Activated CD4-positive, alpha-beta T cell treated with anti-CD3 and anti-CD28 coated beads for 24 hours (primary cell): ENCODE data around the gene SAMD5.

Source experiments
- DNase-seq, 2 donors: peaks; one replicate each; pipeline ENCODE4 v3.0.0-alpha.2; 2020; ENCODE audit warnings: low read depth in 2 of 2

SAMD5 gene

GRCh38 chr6:147508042-147508865 is at the start of gene SAMD5:
TSS of gene SAMD5 (plus strand) at chr6:147508690. CDS start at chr6:147508929, 239 bp downstream.
- no peak for DNase-seq

DNA sequence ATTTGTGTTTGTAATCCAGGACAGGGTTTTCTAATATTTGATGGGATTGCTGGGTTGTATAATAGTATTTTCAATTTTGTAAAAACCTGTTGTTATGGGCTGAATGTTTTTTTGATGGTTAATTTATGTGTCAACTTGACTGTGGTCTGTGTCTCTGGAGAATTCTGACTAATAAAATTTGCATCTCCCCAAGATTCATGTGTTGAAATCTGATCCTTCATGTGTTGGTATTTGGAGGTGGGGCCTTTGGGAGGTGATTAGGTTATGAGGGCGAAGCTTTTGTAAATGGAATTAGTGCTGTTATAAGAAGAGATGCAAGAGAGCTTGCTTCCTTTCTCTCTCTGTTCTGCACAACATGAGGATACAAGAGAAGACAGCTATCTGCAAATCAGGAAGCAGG is 48.7 kb upstream of the SAMD5 start:
- DNase-seq = no peak

GRCh38 chr6:147463651-147464050 is 44.8 kb upstream of the SAMD5 start:
- DNase-seq = no peak

GRCh38 chr6:147467428-147467827 is 41.1 kb upstream of the SAMD5 start:
- no peak for DNase-seq

DNA sequence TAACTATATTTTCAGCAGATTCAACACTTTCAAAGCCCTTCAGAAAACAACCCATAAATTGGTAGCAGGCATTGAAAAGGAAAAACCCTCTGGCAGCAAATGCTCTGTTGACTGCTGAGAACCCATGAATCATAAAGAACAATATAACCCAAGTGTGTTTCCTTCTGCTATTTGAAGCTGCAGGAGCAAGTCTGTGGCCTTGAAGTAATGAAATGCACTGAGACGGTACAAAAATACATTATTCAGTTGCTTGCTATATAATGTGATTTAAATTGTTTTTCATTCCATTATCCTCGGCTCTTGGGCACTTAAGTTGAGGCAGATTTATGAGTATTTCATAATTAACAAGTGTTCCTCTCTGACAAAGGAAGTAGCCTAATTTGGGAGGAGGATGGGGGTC is 40.6 kb upstream of the SAMD5 start:
- DNase-seq = no peak

- no peak for DNase-seq
These were observed 39.9 kb upstream of the SAMD5 start for GRCh38 chr6:147468634-147469033.

DNA sequence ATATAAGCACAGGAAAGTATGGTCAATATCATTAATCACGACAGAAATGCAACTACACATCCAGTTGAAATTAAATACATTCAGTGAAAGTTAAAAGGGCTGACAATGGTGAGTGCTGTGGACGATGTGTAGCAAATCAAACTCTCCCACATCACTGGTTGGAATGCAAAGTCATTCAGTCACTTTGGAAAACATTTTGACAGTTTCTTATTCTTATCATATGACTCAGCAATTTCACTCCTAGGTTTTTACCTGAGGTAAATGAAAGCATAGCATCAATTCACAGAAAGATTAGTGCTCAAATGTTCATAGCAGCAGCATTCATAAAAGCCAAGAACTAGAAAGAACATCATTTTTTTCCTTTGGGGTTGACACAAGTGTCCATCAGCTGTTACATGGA is 28.6 kb upstream of the SAMD5 start:
- DNase-seq = no peak

DNA sequence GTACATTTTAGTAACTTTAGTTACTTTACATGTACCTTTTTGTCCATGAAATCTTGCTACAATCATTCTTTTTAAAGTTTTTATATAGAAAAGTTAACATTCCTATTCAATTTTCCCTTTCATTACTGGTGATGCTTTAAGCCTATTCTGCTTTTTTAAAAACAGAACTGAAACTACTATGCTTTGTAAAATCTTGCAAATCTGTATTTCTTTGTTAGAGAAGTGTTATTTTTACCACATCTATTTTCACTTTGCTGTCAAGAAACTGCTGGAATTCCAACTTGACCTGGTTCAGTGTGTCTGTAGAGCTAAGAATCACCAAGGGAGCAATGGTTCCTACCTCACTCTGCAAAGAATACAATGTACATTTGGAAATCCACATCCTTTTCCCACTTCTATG is 21.8 kb upstream of the SAMD5 start:
- DNase-seq = no peak

DNA sequence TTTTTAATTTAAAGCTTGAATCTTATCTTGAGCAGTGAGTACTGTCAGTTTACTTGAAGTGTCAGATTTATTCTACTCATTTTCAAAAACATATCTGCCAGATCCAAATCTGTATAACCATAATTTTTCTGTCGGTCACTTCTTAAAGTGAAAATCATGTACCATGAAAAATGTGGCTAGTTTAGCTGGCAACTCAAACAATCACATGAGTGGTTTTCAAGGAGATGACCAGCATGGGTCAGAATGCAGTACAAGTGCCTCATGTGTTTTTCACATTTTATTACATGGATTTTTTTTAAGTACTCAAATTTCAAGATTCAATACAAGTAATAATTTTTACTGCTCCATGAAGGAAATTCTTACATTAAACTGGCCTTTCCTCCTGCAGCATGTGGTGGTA is 11.0 kb upstream of the SAMD5 start:
- no peak for DNase-seq

DNA sequence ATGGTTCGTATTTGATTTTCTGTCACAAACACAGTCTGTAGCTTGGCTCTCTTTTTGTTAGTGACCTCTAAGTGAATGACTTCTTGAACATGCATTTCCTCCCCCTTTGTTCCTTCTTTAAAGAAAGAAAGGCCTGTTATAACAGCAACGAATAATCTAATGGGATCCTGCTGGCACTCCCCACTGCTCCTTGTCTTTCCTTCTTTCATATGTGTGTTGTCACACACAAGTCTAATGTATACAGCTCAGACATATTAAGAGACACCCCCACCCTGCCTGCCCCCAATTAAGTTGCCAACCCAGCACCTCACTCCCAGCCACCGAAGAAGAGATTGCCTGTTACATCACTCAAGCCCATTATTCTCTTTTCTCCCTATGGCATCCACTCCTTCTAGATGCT is 4.9 kb upstream of the SAMD5 start:
- DNase-seq = no peak

- no peak for DNase-seq
These were observed 3.6 kb upstream of the SAMD5 start for GRCh38 chr6:147504848-147505247.

- peak; percentile 18 to 50 for DNase-seq
These were observed 1.8 kb upstream of the SAMD5 start for GRCh38 chr6:147506704-147507114.

DNA sequence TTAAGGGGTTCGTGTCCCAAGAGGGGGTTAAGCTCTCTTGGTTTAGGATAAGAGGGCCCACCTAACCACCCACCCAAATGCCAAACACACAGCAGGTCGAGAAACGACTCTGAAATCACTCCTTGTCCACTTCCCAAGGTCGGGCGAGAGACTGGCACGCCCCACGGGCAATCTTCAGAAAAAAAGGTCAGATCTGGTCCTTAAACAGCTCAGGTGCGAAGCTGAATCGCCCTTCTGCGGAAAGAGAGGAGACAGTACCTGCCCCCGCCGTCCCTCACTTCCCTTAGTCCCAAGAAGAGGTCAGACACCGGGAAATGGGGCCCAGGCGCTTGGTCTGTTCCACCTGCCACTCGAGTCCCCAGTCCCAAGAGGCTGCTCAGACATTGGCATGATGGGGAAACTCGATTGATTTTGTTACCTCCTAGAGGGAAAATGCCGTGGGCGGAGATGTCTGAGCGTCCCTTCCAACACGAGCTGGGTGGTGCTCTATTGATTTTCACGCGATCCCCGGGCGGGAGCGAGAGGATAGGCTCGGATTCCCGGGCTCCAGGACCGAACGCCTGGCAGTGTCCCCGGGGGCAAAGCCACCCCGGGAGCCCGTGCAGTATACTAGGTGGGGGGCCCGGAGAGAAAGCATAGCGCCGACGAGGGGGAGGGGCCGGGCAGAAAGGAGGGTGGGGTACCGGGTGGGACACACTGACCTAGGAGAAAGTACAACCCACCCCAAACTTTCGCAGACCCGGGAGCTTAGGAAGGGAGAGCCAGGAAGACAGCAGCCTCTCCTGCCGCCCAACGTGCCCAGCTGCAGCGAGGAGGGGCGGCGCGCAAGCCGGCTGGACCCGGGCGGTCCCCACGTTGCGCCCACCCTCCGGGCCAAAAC is 1.1 kb upstream of the SAMD5 start:
- no peak for DNase-seq

GRCh38 chr6:147508866-147509608 is 547 bp downstream of the SAMD5 start:
- DNase-seq = no peak

GRCh38 chr6:147509891-147510290 is 1.4 kb downstream of the SAMD5 start:
- no peak for DNase-seq

- no peak for DNase-seq
These were observed 2.6 kb downstream of the SAMD5 start for GRCh38 chr6:147510929-147511590.

GRCh38 chr6:147514831-147515230 is 6.3 kb downstream of the SAMD5 start:
- no peak for DNase-seq

DNA sequence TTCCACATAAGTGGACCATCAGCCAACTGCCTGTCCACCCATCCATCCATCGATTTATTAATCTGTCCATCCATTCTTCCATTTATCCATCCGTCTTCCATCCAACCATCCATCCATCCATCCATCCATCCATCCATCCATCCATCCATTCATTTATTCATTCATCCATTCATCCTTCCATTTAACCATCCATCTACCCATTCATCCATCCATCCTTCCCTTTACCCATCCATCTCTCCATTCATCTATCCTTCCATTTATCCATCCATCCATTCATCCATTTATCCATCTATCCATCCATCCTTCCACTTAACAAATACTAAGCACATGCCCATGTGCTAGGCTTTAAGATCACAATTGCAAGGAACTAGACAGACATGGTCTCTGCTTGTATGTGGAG is 6.8 kb downstream of the SAMD5 start:
- DNase-seq = no peak

DNA sequence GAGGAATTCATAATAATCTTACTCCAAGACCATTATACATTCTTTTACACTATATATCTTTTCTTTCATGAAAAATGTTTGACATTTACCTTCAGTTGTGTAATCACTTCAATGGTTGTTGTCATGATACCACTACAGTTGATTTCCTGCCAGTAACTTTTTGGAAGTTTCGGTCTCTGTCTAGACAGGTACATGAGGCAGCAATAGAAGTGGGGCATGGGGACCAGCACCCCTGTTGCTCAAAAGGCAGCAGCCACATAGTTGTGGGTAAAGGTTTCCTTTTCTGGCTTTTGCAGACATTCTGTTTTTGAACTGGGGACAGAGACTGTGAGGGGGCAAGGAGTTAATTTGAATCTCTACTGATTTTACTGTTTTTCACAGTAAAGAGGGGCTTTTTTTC is 14.1 kb downstream of the SAMD5 start:
- no peak for DNase-seq

GRCh38 chr6:147525519-147526209 is 17.2 kb downstream of the SAMD5 start:
- no peak for DNase-seq

- no peak for DNase-seq
These were observed 18.7 kb downstream of the SAMD5 start for GRCh38 chr6:147527197-147527596.
